Measurements from ENCODE around the gene LGALS7.

Gene LGALS7

GRCh38 chr19:38721979-38722773 is 51.1 kb downstream of the LGALS7 start:
- no peak overlapping the region for H3K27ac ChIP-seq
- no peak for TF ChIP-seq CTCF (conservative IDR thresholded peaks at IDR 0.05)

GRCh38 chr19:38721496-38721895 is 51.8 kb downstream of the LGALS7 start:
- no peak for TF ChIP-seq CTCF (conservative IDR thresholded peaks at IDR 0.05)
- H3K27ac ChIP-seq = no peak overlapping the region

Data from VCaP (cell line).